Mesodermal cell (in vitro differentiated cells): ENCODE results near the gene ZNF516.

Experiments
- H3K27ac ChIP-seq: 2 replicates; pipeline ENCODE4 v1.7.0; 2013; ENCODE audit warnings: mild to moderate bottlenecking, low read depth, low read length, moderate library complexity; ENCODE audit not compliant: severe bottlenecking
- H3K36me3 ChIP-seq: 2 replicates; pipeline ENCODE4 v1.7.1; 2013; ENCODE audit warnings: mild to moderate bottlenecking, low read length, moderate library complexity; ENCODE audit not compliant: control insufficient read depth, insufficient read depth
- H3K4me1 ChIP-seq: one replicate; pipeline ENCODE4 v1.7.1; 2013; ENCODE audit warnings: mild to moderate bottlenecking, low read length; ENCODE audit not compliant: insufficient read depth, control insufficient read depth, poor library complexity, severe bottlenecking
- H3K4me3 ChIP-seq: 2 replicates; pipeline ENCODE4 v1.7.0; 2013; ENCODE audit warnings: low read length, control low read depth, mild to moderate bottlenecking; ENCODE audit not compliant: insufficient read depth, poor library complexity, severe bottlenecking; ENCODE audit errors: extremely low read depth
- H3K9me3 ChIP-seq: 2 replicates; pipeline ENCODE4 v1.7.1; 2013; ENCODE audit warnings: mild to moderate bottlenecking, low read length, moderate library complexity; ENCODE audit not compliant: control insufficient read depth
- WGBS, 2 experiments: methylation state at CpG; one replicate each; pipeline ENCODE4 v1.1.5; 2013; ENCODE audit warnings: missing lambda C conversion rate in 2 of 2; ENCODE audit not compliant: insufficient coverage in 2 of 2; 5-methylcytosine and 5-hydroxymethylcytosine counted together

Gene ZNF516

GRCh38 chr18:76384114-76384790, 110.8 kb downstream of the ZNF516 start:
- Histone ChIP-seq H3K9me3 (no peaks in the 10 kb centered on the region), H3K27ac (no peak overlapping the region), H3K36me3 (peaks cover 26% of the 10 kb centered on the region), H3K4me1 (no peaks in the 10 kb centered on the region), H3K4me3 (no peak overlapping the region)
- 95 to 96% methylated on average over 8 to 10 of the region's 30 CpGs for WGBS, 2 experiments

GRCh38 chr18:76383636-76384035, 111.4 kb downstream of the ZNF516 start:
- no peak overlapping the region for H3K4me3 ChIP-seq
- H3K4me1 ChIP-seq, result no peaks in the 10 kb centered on the region
- no peaks in the 10 kb centered on the region for H3K9me3 ChIP-seq
- WGBS, 2 experiments, result 95 to 97% methylated on average over 13 of the region's 13 CpGs
- H3K27ac ChIP-seq, result no peak overlapping the region
- H3K36me3 ChIP-seq, result peaks cover 32% of the 10 kb centered on the region

GRCh38 chr18:76382275-76382674, 112.8 kb downstream of the ZNF516 start:
- Histone ChIP-seq H3K9me3 (no peaks in the 10 kb centered on the region), H3K27ac (no peak overlapping the region), H3K4me1 (no peaks in the 10 kb centered on the region), H3K36me3 (peaks cover 38% of the 10 kb centered on the region), H3K4me3 (no peak overlapping the region)
- 90 to 93% methylated on average over 8 of the region's 8 CpGs for WGBS, 2 experiments

- WGBS, 2 experiments, result 59 to 60% methylated on average over 15 to 21 of the region's 26 CpGs
Measured at GRCh38 chr18:76380791-76381405, 114.1 kb downstream of the ZNF516 start.

GRCh38 chr18:76380127-76380729, 114.8 kb downstream of the ZNF516 start:
- Histone ChIP-seq H3K4me3 (no peak overlapping the region), H3K9me3 (no peaks in the 10 kb centered on the region), H3K4me1 (no peaks in the 10 kb centered on the region), H3K36me3 (peaks cover 41% of the 10 kb centered on the region), H3K27ac (no peak overlapping the region)
- WGBS, 2 experiments, result 89 to 98% methylated on average over 12 to 16 of the region's 19 CpGs

More at GRCh38 chr18:76380791-76381405, 114.1 kb downstream of the ZNF516 start:
- no peak overlapping the region for H3K4me3 ChIP-seq
- H3K9me3 ChIP-seq, result no peaks in the 10 kb centered on the region
- peaks cover 41% of the 10 kb centered on the region for H3K36me3 ChIP-seq
- H3K27ac ChIP-seq, result no peak overlapping the region
- no peaks in the 10 kb centered on the region for H3K4me1 ChIP-seq

GRCh38 chr18:76379226-76380126, 115.6 kb downstream of the ZNF516 start:
- Histone ChIP-seq H3K4me3 (no peak overlapping the region), H3K36me3 (peaks cover 43% of the 10 kb centered on the region), H3K4me1 (no peaks in the 10 kb centered on the region), H3K9me3 (no peaks in the 10 kb centered on the region), H3K27ac (no peak overlapping the region)
- WGBS, 2 experiments, result 94 to 95% methylated on average over 50 to 53 of the region's 53 CpGs

GRCh38 chr18:76378526-76379215, 116.4 kb downstream of the ZNF516 start:
- Histone ChIP-seq H3K36me3 (peaks cover 45% of the 10 kb centered on the region), H3K4me3 (no peak overlapping the region), H3K4me1 (no peaks in the 10 kb centered on the region), H3K27ac (no peak overlapping the region), H3K9me3 (no peaks in the 10 kb centered on the region)
- 94% methylated on average over 23 to 27 of the region's 32 CpGs for WGBS, 2 experiments

- 92 to 94% methylated on average over 2 of the region's 3 CpGs for WGBS, 2 experiments
- H3K4me1 ChIP-seq, result no peaks in the 10 kb centered on the region
- H3K36me3 ChIP-seq, result peaks cover 45% of the 10 kb centered on the region
- H3K4me3 ChIP-seq, result no peak overlapping the region
- no peak overlapping the region for H3K27ac ChIP-seq
- H3K9me3 ChIP-seq, result no peaks in the 10 kb centered on the region
Measured at GRCh38 chr18:76377359-76377756, 117.7 kb downstream of the ZNF516 start.

GRCh38 chr18:76376668-76377358, 118.2 kb downstream of the ZNF516 start:
- H3K4me1 ChIP-seq, result no peaks in the 10 kb centered on the region

More at GRCh38 chr18:76376668-76377358, 118.2 kb downstream of the ZNF516 start:
- Histone ChIP-seq H3K9me3 (no peaks in the 10 kb centered on the region), H3K36me3 (peaks cover 51% of the 10 kb centered on the region), H3K27ac (no peak overlapping the region), H3K4me3 (no peak overlapping the region)
- 95 to 97% methylated on average over 23 to 24 of the region's 27 CpGs for WGBS, 2 experiments
